Measurements from ENCODE around the gene METAP1.
"Not testable (repeated sequence)": the region's sequence is repeated elsewhere in the genome, so short reads cannot be mapped to it uniquely, and the experiment has no call there.

Gene METAP1

GRCh38 chr4:99082192-99082591, 86.7 kb downstream of the METAP1 start:
- no peak for TF ChIP-seq CTCF (IDR thresholded peaks at IDR 0.05; ENCODE audit: low read depth, low read length)
- H3K4me3 ChIP-seq (ENCODE audit: low read depth, low read length): no peak overlapping the region

GRCh38 chr4:99084595-99084994, 89.1 kb downstream of the METAP1 start:
- H3K4me3 ChIP-seq (ENCODE audit: low read depth, low read length): no peak overlapping the region
- TF ChIP-seq CTCF (IDR thresholded peaks at IDR 0.05; ENCODE audit: low read depth, low read length): no peak

GRCh38 chr4:99088023-99088449, 92.5 kb downstream of the METAP1 start:
- TF ChIP-seq CTCF (IDR thresholded peaks at IDR 0.05; ENCODE audit: low read depth, low read length): no peak
- peak overlapping the region; percentile 67 for H3K4me3 ChIP-seq (ENCODE audit: low read depth, low read length)

GRCh38 chr4:99088481-99089365, 93.2 kb downstream of the METAP1 start, which contains the start of gene ADH5:
TSS of gene ADH5 (minus strand) at chr4:99088788. CDS start at chr4:99088700, 88 bp downstream.
- TF ChIP-seq CTCF (IDR thresholded peaks at IDR 0.05; ENCODE audit: low read depth, low read length): no peak
- H3K4me3 ChIP-seq (ENCODE audit: low read depth, low read length): peak within 1 kb of the TSS; percentile 67

- no peak overlapping the region; the same call in 1 of the 2 replicates for H3K4me3 ChIP-seq (ENCODE audit: low read depth, low read length)
- TF ChIP-seq CTCF (IDR thresholded peaks at IDR 0.05; ENCODE audit: low read depth, low read length): no peak
Observed at GRCh38 chr4:99090481-99091215, 95.1 kb downstream of the METAP1 start.

- TF ChIP-seq CTCF (IDR thresholded peaks at IDR 0.05; ENCODE audit: low read depth, low read length): no peak
- peak overlapping the region; percentile 0; the same call in 1 of the 2 replicates for H3K4me3 ChIP-seq (ENCODE audit: low read depth, low read length)
Observed at GRCh38 chr4:99091216-99091575, 95.7 kb downstream of the METAP1 start.

GRCh38 chr4:99091841-99092240, 96.3 kb downstream of the METAP1 start:
- H3K4me3 ChIP-seq (ENCODE audit: low read depth, low read length): not testable (repeated sequence)
